Stimulated activated CD4-positive, alpha-beta T cell treated with anti-CD3 and anti-CD28 coated beads, Interleukin-1b, Interleukin-23, amount 100 ng/mL, for 24 hours (primary cell): ENCODE results near the gene SCNN1G.
"Not testable (repeated sequence)": the region's sequence is repeated elsewhere in the genome, so short reads cannot be mapped to it uniquely, and the experiment has no call there.

Experiments used
- DNase-seq, 4 experiments: peaks; one replicate each; pipeline ENCODE4 v3.0.0-alpha.2; 2020; ENCODE audit warnings: low read depth in 4 of 4, low spot score in 1 of 4

SCNN1G gene

GRCh38 chr16:23248261-23249194 is 66.0 kb downstream of the SCNN1G start:
- DNase-seq, result no peak

- DNase-seq, result no peak
Measured at GRCh38 chr16:23249830-23250229, 67.3 kb downstream of the SCNN1G start.

GRCh38 chr16:23252310-23252709 is 69.8 kb downstream of the SCNN1G start:
- no peak for DNase-seq

GRCh38 chr16:23253650-23254049 is 71.1 kb downstream of the SCNN1G start:
- DNase-seq, result not testable (repeated sequence)

GRCh38 chr16:23254338-23254737 is 71.8 kb downstream of the SCNN1G start:
- DNase-seq, result no peak

GRCh38 chr16:23255000-23255399 is 72.5 kb downstream of the SCNN1G start:
- no peak for DNase-seq

- DNase-seq, result no peak
Measured at GRCh38 chr16:23256440-23256839, 73.9 kb downstream of the SCNN1G start.

GRCh38 chr16:23257682-23258081 is 75.1 kb downstream of the SCNN1G start:
- no peak for DNase-seq

- DNase-seq, result no peak
Measured at GRCh38 chr16:23258919-23259237, 76.3 kb downstream of the SCNN1G start.
